ENCODE measurements around the gene ZNF536.
A peak's percentile ranks its signal among the peaks of the same experiment; 100 is the strongest.

The ZNF536 gene

GRCh38 chr19:30406220-30407067 is 34.3 kb downstream of the ZNF536 start:
- H3K79me2 ChIP-seq (ENCODE audit: low read length), result no peaks in the 10 kb centered on the region
- no peak overlapping the region for H3K4me2 ChIP-seq (ENCODE audit: low read depth, low read length)
- H3K9me3 ChIP-seq (replicated peaks; ENCODE audit: insufficient read depth, low read length), result no peaks in the 10 kb centered on the region
- H3K9me2 ChIP-seq (replicated peaks; ENCODE audit: insufficient read depth, low read length), result no peaks in the 10 kb centered on the region
- H3K4me3 ChIP-seq (ENCODE audit: low read length), result no peak overlapping the region
- H3K27ac ChIP-seq (ENCODE audit: low read length), result no peak overlapping the region
- no peak overlapping the region for H2AFZ ChIP-seq (ENCODE audit: low read length)
- H3K4me1 ChIP-seq (ENCODE audit: low read length), result no peaks in the 10 kb centered on the region
- no peaks in the 10 kb centered on the region for H3F3A ChIP-seq (ENCODE audit: insufficient read depth, low read length)
- DNase-seq, result no peak
- TF ChIP-seq EZH2 (optimal IDR thresholded peaks at IDR 0.05; ENCODE audit: low read depth, low read length) (no peak), CTCF (IDR thresholded peaks at IDR 0.05; ENCODE audit: low read length) (peak; percentile 24)
- no peaks in the 10 kb centered on the region for H3K36me3 ChIP-seq (replicated peaks; ENCODE audit: insufficient read depth, low read length)
- no peak overlapping the region for H3K9ac ChIP-seq (ENCODE audit: low read length)
- peaks cover 64% of the 10 kb centered on the region for H3K27me3 ChIP-seq (replicated peaks; ENCODE audit: insufficient read depth, low read length)
- H4K20me1 ChIP-seq (ENCODE audit: insufficient read depth, low read length), result no peaks in the 10 kb centered on the region

- Histone ChIP-seq H3F3A (ENCODE audit: insufficient read depth, low read length) (no peaks in the 10 kb centered on the region), H3K4me2 (ENCODE audit: low read depth, low read length) (no peak overlapping the region), H3K9me2 (replicated peaks; ENCODE audit: insufficient read depth, low read length) (no peaks in the 10 kb centered on the region), H4K20me1 (ENCODE audit: insufficient read depth, low read length) (no peaks in the 10 kb centered on the region), H3K79me2 (ENCODE audit: low read length) (no peaks in the 10 kb centered on the region), H3K36me3 (replicated peaks; ENCODE audit: insufficient read depth, low read length) (no peaks in the 10 kb centered on the region), H3K4me3 (ENCODE audit: low read length) (no peak overlapping the region), H3K27ac (ENCODE audit: low read length) (no peak overlapping the region), H2AFZ (ENCODE audit: low read length) (no peak overlapping the region), H3K9ac (ENCODE audit: low read length) (no peak overlapping the region), H3K4me1 (ENCODE audit: low read length) (no peaks in the 10 kb centered on the region), H3K9me3 (replicated peaks; ENCODE audit: insufficient read depth, low read length) (no peaks in the 10 kb centered on the region), H3K27me3 (replicated peaks; ENCODE audit: insufficient read depth, low read length) (peaks cover 64% of the 10 kb centered on the region)
- DNase-seq, result no peak
- TF ChIP-seq EZH2 (optimal IDR thresholded peaks at IDR 0.05; ENCODE audit: low read depth, low read length) (no peak), EZH2phosphoT487 (IDR thresholded peaks at IDR 0.05; ENCODE audit: low read length) (no peak), CTCF (IDR thresholded peaks at IDR 0.05; ENCODE audit: low read length) (no peak)
These were observed 35.0 kb downstream of the ZNF536 start for GRCh38 chr19:30407068-30407709.

GRCh38 chr19:30408734-30409301 is 36.6 kb downstream of the ZNF536 start:
- Histone ChIP-seq H4K20me1 (ENCODE audit: insufficient read depth, low read length) (no peaks in the 10 kb centered on the region), H3K4me1 (ENCODE audit: low read length) (no peaks in the 10 kb centered on the region), H3K79me2 (ENCODE audit: low read length) (no peaks in the 10 kb centered on the region), H2AFZ (ENCODE audit: low read length) (no peak overlapping the region), H3K4me3 (ENCODE audit: low read length) (no peak overlapping the region), H3K36me3 (replicated peaks; ENCODE audit: insufficient read depth, low read length) (no peaks in the 10 kb centered on the region), H3K27me3 (replicated peaks; ENCODE audit: insufficient read depth, low read length) (peaks cover 65% of the 10 kb centered on the region), H3K4me2 (ENCODE audit: low read depth, low read length) (no peak overlapping the region), H3K9ac (ENCODE audit: low read length) (no peak overlapping the region), H3K9me3 (replicated peaks; ENCODE audit: insufficient read depth, low read length) (no peaks in the 10 kb centered on the region), H3K9me2 (replicated peaks; ENCODE audit: insufficient read depth, low read length) (no peaks in the 10 kb centered on the region), H3F3A (ENCODE audit: insufficient read depth, low read length) (no peaks in the 10 kb centered on the region), H3K27ac (ENCODE audit: low read length) (no peak overlapping the region)
- TF ChIP-seq EZH2 (optimal IDR thresholded peaks at IDR 0.05; ENCODE audit: low read depth, low read length) (no peak), EZH2phosphoT487 (IDR thresholded peaks at IDR 0.05; ENCODE audit: low read length) (no peak), CTCF (IDR thresholded peaks at IDR 0.05; ENCODE audit: low read length) (no peak)
- no peak for DNase-seq
